BJ (cell line): ENCODE data around the gene MYG1. TPM values are rescaled to one million over a fixed set of nuclear protein-coding genes. Genes with fewer than 3 reads are reported as not detected.

Source experiments
- CTCF ChIA-PET: fragments of 350-600 bp; formaldehyde crosslinking; extraction: SDS; loops from one replicate; lab custom pipeline; 2021; ENCODE audit warnings: antibody characterized with exemption, inconsistent platforms; lab: Yijun Ruan, JAX
- POLR2A ChIA-PET: fragments of 300-600 bp; sonication (Branson Sonifier 250); formaldehyde crosslinking; extraction: SDS; loops from one replicate; lab custom pipeline; 2021; ENCODE audit warnings: antibody characterized with exemption; lab: Charles Lee
- DNase-seq: peaks from one replicate; pipeline ENCODE4 v3.0.0-alpha.2; 2011; ENCODE audit warnings: low read depth
- H3K27me3 ChIP-seq: 2 replicates; pipeline ENCODE4 v1.6.0; 2011; ENCODE audit warnings: low read length; ENCODE audit not compliant: control insufficient read depth, insufficient read depth
- H3K36me3 ChIP-seq: 2 replicates; pipeline ENCODE4 v1.5.1; 2011; ENCODE audit warnings: low read length; ENCODE audit not compliant: control insufficient read depth, insufficient read depth
- H3K4me3 ChIP-seq: 2 replicates; pipeline ENCODE4 v1.5.1; 2011; ENCODE audit warnings: low read depth, mild to moderate bottlenecking, control low read depth, low read length
- polyA plus RNA-seq: library from polyadenylated mRNA; depleted of rRNA; stranded (reverse); fragments of >200 nt; gene quantifications from 2 replicates; pipeline ENCODE4 v1.2.3, GENCODE V29; 2011
- TF ChIP-seq, protein P1 (sequence below): IDR thresholded peaks from 2 replicates; pipeline ENCODE4 v1.5.1; 2011; ENCODE audit warnings: low read depth, mild to moderate bottlenecking, control low read depth, inconsistent platforms, low read length, moderate library complexity; ENCODE audit not compliant: insufficient read depth

Gene MYG1
- polyA plus RNA-seq, 1 experiment = 78.3 TPM

DNA sequence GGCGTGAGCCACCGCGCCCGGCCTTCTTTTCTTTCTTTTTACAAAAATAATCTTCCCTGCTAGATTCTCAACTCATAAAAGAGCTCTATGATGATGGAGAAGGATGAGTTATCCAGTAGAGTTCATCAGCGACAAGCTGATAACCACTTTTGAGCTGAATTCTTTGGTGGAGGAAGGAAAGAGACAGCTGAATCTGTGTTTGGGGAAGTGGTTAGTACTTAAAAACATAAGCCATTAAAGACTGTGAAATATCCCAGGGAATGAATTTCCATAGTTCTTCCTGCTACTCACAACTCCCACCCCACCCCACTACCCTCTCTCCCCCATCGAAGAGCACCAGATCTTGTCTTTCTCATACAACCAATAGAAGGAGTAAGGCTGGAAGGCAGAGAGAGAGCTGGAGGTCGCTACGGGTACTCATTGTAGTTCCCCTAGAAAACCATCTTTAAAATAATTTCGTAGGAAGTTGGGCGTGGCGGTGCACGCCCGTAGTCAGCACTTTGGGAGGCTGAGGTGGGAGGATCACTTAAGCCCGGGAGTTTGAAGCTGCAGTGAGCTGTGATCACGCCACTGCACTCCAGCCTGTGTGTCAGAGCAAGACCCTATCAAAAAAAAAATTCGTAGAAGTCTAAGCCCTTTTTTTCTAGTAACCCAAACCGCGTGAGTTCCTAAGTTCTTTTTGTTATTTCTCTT is 32.0 kb upstream of the MYG1 start:
- Histone ChIP-seq H3K27me3 (no peaks in the 10 kb centered on the region), H3K36me3 (no peaks in the 10 kb centered on the region), H3K4me3 (peak overlapping the region; percentile 78)
- DNase-seq = no peak
- ChIA-PET POLR2A (interaction anchor here (1.0 kb wide), 1 partner anchor 44 kb away, joined by 3 read pairs; no protein-coding TSS in a partner anchor), CTCF (interaction anchor here (0.7 to 6.7 kb wide), 16 partner anchors 9 to 108 kb away, joined by 3 to 68 read pairs (median 4); a partner anchor contains a TSS)
- TF ChIP-seq, protein P1, sequence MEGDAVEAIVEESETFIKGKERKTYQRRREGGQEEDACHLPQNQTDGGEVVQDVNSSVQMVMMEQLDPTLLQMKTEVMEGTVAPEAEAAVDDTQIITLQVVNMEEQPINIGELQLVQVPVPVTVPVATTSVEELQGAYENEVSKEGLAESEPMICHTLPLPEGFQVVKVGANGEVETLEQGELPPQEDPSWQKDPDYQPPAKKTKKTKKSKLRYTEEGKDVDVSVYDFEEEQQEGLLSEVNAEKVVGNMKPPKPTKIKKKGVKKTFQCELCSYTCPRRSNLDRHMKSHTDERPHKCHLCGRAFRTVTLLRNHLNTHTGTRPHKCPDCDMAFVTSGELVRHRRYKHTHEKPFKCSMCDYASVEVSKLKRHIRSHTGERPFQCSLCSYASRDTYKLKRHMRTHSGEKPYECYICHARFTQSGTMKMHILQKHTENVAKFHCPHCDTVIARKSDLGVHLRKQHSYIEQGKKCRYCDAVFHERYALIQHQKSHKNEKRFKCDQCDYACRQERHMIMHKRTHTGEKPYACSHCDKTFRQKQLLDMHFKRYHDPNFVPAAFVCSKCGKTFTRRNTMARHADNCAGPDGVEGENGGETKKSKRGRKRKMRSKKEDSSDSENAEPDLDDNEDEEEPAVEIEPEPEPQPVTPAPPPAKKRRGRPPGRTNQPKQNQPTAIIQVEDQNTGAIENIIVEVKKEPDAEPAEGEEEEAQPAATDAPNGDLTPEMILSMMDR = no peak

- H3K36me3 ChIP-seq = no peaks in the 10 kb centered on the region
- peak; percentile 26 for DNase-seq
- H3K27me3 ChIP-seq = no peaks in the 10 kb centered on the region
- TF ChIP-seq, protein P1 = peak; percentile 31; the same call in 1 of the 2 replicates
- peak within 1 kb of the TSS; percentile 78 for H3K4me3 ChIP-seq
- CTCF ChIA-PET = interaction anchor here (0.7 to 6.7 kb wide), 14 partner anchors 9 to 109 kb away, joined by 3 to 68 read pairs (median 4); a partner anchor contains a TSS
- POLR2A ChIA-PET = interaction anchor here (1.0 kb wide), 1 partner anchor 45 kb away, joined by 3 read pairs; no protein-coding TSS in a partner anchor
Observed at GRCh38 chr12:53267999-53268629, 31.4 kb upstream of the MYG1 start, which contains the start of gene ESPL1. Gene ESPL1, plus strand, starts transcription at chr12:53268299. Its CDS starts 468 bp downstream, at chr12:53268767.

DNA sequence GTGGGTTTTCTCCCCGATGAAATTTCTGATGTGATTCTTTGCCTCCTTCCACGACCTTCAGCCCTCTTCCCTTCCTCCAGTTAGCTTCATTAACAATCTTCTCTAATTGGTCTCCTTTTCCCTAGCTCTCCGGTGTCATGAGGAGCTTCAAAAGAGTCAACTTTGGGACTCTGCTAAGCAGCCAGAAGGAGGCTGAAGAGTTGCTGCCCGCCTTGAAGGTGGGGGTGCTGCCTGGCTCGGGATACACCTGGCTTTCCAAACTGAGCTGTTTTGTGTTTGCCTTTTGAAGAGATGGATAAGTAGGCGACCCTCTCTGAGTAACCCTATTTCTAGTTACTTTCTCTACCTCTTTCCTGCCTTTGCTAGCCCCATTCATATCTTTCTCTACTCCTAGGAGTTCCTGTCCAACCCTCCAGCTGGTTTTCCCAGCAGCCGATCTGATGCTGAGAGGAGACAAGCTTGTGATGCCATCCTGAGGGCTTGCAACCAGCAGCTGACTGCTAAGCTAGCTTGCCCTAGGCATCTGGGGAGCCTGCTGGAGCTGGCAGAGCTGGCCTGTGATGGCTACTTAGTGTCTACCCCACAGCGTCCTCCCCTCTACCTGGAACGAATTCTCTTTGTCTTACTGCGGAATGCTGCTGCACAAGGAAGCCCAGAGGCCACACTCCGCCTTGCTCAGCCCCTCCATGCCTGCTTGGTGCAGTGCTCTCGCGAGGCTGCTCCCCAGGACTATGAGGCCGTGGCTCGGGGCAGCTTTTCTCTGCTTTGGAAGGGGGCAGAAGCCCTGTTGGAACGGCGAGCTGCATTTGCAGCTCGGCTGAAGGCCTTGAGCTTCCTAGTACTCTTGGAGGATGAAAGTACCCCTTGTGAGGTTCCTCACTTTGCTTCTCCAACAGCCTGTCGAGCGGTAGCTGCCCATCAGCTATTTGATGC is 30.6 kb upstream of the MYG1 start:
- ChIA-PET POLR2A (interaction anchor here (0.6 kb wide), 1 partner anchor 8 kb away, joined by 7 read pairs; no protein-coding TSS in a partner anchor), CTCF (interaction anchor here (0.7 to 6.7 kb wide), 13 partner anchors 8 to 198 kb away, joined by 3 to 68 read pairs (median 4); a partner anchor contains a TSS)
- H3K36me3 ChIP-seq = no peaks in the 10 kb centered on the region
- DNase-seq = no peak
- no peaks in the 10 kb centered on the region for H3K27me3 ChIP-seq
- peak overlapping the region; percentile 78 for H3K4me3 ChIP-seq
- TF ChIP-seq, protein P1 = no peak

GRCh38 chr12:53274445-53274844 is 25.1 kb upstream of the MYG1 start:
- no peak for DNase-seq
- CTCF ChIA-PET = interaction anchor here (0.6 kb wide), 1 partner anchor 33 kb away, joined by 3 read pairs; a partner anchor contains a TSS
- TF ChIP-seq, protein P1 = no peak
- H3K4me3 ChIP-seq = no peak overlapping the region
- H3K36me3 ChIP-seq = no peaks in the 10 kb centered on the region; the same call in 1 of the 2 replicates
- POLR2A ChIA-PET = interaction anchor here (0.6 kb wide), 1 partner anchor 24 kb away, joined by 3 read pairs; no protein-coding TSS in a partner anchor
- no peaks in the 10 kb centered on the region for H3K27me3 ChIP-seq
